ENCODE data around the gene APOBEC3B. TPM values are rescaled to one million over a fixed set of nuclear protein-coding genes. Genes with fewer than 3 reads are reported as not detected.

APOBEC3B gene
- total and polyA plus RNA-seq, 2 donors (not counting 1 experiment from before 2014, with no cell fraction given), result 2.4 to 7.9 TPM

GRCh38 chr22:38967451-38968450, 14.4 kb upstream of the APOBEC3B start:
- WGBS (ENCODE audit: insufficient coverage), result 59% methylated on average over 15 of the region's 15 CpGs
- TF ChIP-seq, protein P1, sequence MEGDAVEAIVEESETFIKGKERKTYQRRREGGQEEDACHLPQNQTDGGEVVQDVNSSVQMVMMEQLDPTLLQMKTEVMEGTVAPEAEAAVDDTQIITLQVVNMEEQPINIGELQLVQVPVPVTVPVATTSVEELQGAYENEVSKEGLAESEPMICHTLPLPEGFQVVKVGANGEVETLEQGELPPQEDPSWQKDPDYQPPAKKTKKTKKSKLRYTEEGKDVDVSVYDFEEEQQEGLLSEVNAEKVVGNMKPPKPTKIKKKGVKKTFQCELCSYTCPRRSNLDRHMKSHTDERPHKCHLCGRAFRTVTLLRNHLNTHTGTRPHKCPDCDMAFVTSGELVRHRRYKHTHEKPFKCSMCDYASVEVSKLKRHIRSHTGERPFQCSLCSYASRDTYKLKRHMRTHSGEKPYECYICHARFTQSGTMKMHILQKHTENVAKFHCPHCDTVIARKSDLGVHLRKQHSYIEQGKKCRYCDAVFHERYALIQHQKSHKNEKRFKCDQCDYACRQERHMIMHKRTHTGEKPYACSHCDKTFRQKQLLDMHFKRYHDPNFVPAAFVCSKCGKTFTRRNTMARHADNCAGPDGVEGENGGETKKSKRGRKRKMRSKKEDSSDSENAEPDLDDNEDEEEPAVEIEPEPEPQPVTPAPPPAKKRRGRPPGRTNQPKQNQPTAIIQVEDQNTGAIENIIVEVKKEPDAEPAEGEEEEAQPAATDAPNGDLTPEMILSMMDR (IDR thresholded peaks at IDR 0.05), result no peak
- TF ChIP-seq EZH2 (IDR thresholded peaks at IDR 0.05; ENCODE audit: borderline replicate concordance, insufficient read depth, low read depth, low read length, poor library complexity, severe bottlenecking), result no peak
- peaks cover 25% of the 10 kb centered on the region for H3K27me3 Mint-ChIP-seq
- no peaks in the 10 kb centered on the region for H3K36me3 ChIP-seq (replicated peaks in 1 of 2; ENCODE audit: control extremely low read depth in 1 of 2, control insufficient read depth in 1 of 2, extremely low read depth in 1 of 2, insufficient read depth in 2 of 2, low read length in 1 of 2)
- intact Hi-C loops (cut with micrococcal nuclease), result no loop called here
- H3K27ac ChIP-seq (ENCODE audit: low read length in 2 of 2), result peak overlapping the region in 1 of 2 donors; percentile 8
- no peak overlapping the region for H3K27ac Mint-ChIP-seq
- peak overlapping the region; percentile 30 for H3K4me3 Mint-ChIP-seq
- no peaks in the 10 kb centered on the region for H3K79me2 ChIP-seq (ENCODE audit: control insufficient read depth, insufficient read depth, low read length)
- no peaks in the 10 kb centered on the region for H3K9me3 ChIP-seq (ENCODE audit: control extremely low read depth in 1 of 3, control insufficient read depth in 2 of 3, insufficient read depth in 1 of 3, low read length in 2 of 3)
- H3K27me3 ChIP-seq (replicated peaks in 1 of 4; ENCODE audit: control extremely low read depth in 1 of 4, control insufficient read depth in 3 of 4, insufficient read depth in 4 of 4, low read length in 3 of 4), result peaks cover 0 to 22% (median 0%) of the 10 kb centered on the region in 4 experiments
- DNase-seq (peak; percentile 50), ATAC-seq (ENCODE audit: low read depth) (peak; percentile 45)
- POLR2A ChIA-PET, result no interaction called here
- CTCF ChIA-PET, result interaction anchor here (11.1 kb wide), 1 partner anchor 37 kb away, joined by 133 read pairs; no protein-coding TSS in a partner anchor
- H3K9ac ChIP-seq (ENCODE audit: low read length), result no peak overlapping the region
- H3K4me1 ChIP-seq (ENCODE audit: control insufficient read depth in 2 of 2, insufficient read depth in 2 of 2, low read length in 2 of 2), result peaks cover 10 to 24% of the 10 kb centered on the region in 2 donors
- no peak overlapping the region for H2AFZ ChIP-seq (ENCODE audit: insufficient read depth, low read depth, low read length, poor library complexity, severe bottlenecking)
- peak overlapping the region; percentile 15 for H3K4me2 ChIP-seq (replicated peaks; ENCODE audit: low read depth, low read length, poor library complexity, severe bottlenecking)
- H3K4me1 Mint-ChIP-seq, result peaks cover 19% of the 10 kb centered on the region
- H3K9me3 Mint-ChIP-seq (ENCODE audit: insufficient read depth), result no peaks in the 10 kb centered on the region
- H4K20me1 ChIP-seq (ENCODE audit: control insufficient read depth, insufficient read depth, low read length, poor library complexity, severe bottlenecking), result no peaks in the 10 kb centered on the region
- no peak overlapping the region for H3K4me3 ChIP-seq (ENCODE audit: control extremely low read depth in 1 of 5, extremely low read depth in 1 of 5, insufficient read depth in 1 of 5, low read depth in 2 of 5, low read length in 4 of 5)

GRCh38 chr22:38968801-38969200, 13.3 kb upstream of the APOBEC3B start:
- Histone ChIP-seq H3K4me3 (ENCODE audit: control extremely low read depth in 1 of 5, extremely low read depth in 1 of 5, insufficient read depth in 1 of 5, low read depth in 2 of 5, low read length in 4 of 5) (no peak overlapping the region), H3K27me3 (replicated peaks in 1 of 4; ENCODE audit: control extremely low read depth in 1 of 4, control insufficient read depth in 3 of 4, insufficient read depth in 4 of 4, low read length in 3 of 4) (peaks cover 0 to 22% (median 0%) of the 10 kb centered on the region in 4 experiments), H3K4me1 (ENCODE audit: control insufficient read depth in 2 of 2, insufficient read depth in 2 of 2, low read length in 2 of 2) (peaks cover 10 to 26% of the 10 kb centered on the region in 2 donors), H2AFZ (ENCODE audit: insufficient read depth, low read depth, low read length, poor library complexity, severe bottlenecking) (no peak overlapping the region), H3K4me2 (replicated peaks; ENCODE audit: low read depth, low read length, poor library complexity, severe bottlenecking) (no peak overlapping the region), H3K27ac (ENCODE audit: low read length in 2 of 2) (no peak overlapping the region), H3K9me3 (ENCODE audit: control extremely low read depth in 1 of 3, control insufficient read depth in 2 of 3, insufficient read depth in 1 of 3, low read length in 2 of 3) (no peaks in the 10 kb centered on the region), H3K9ac (ENCODE audit: low read length) (no peak overlapping the region), H3K79me2 (ENCODE audit: control insufficient read depth, insufficient read depth, low read length) (no peaks in the 10 kb centered on the region), H4K20me1 (ENCODE audit: control insufficient read depth, insufficient read depth, low read length, poor library complexity, severe bottlenecking) (no peaks in the 10 kb centered on the region), H3K36me3 (replicated peaks in 1 of 2; ENCODE audit: control extremely low read depth in 1 of 2, control insufficient read depth in 1 of 2, extremely low read depth in 1 of 2, insufficient read depth in 2 of 2, low read length in 1 of 2) (no peaks in the 10 kb centered on the region)
- 81% methylated on average over 8 of the region's 11 CpGs for whole genome bisulfite sequencing (ENCODE audit: insufficient coverage)
- intact Hi-C loops (cut with micrococcal nuclease), result no loop called here
- DNase-seq (no peak), ATAC-seq (ENCODE audit: low read depth) (no peak)
- peaks cover 21% of the 10 kb centered on the region for H3K4me1 Mint-ChIP-seq
- no peak overlapping the region for H3K4me3 Mint-ChIP-seq
- no peaks in the 10 kb centered on the region for H3K9me3 Mint-ChIP-seq (ENCODE audit: insufficient read depth)
- peaks cover 25% of the 10 kb centered on the region for H3K27me3 Mint-ChIP-seq
- TF ChIP-seq EZH2 (IDR thresholded peaks at IDR 0.05; ENCODE audit: borderline replicate concordance, insufficient read depth, low read depth, low read length, poor library complexity, severe bottlenecking), result no peak
- POLR2A ChIA-PET, result no interaction called here
- CTCF ChIA-PET, result interaction anchor here (11.1 kb wide), 1 partner anchor 36 kb away, joined by 133 read pairs; no protein-coding TSS in a partner anchor
- H3K27ac Mint-ChIP-seq, result no peak overlapping the region
